ENCODE data around the gene FMNL2.

Gene FMNL2

DNA sequence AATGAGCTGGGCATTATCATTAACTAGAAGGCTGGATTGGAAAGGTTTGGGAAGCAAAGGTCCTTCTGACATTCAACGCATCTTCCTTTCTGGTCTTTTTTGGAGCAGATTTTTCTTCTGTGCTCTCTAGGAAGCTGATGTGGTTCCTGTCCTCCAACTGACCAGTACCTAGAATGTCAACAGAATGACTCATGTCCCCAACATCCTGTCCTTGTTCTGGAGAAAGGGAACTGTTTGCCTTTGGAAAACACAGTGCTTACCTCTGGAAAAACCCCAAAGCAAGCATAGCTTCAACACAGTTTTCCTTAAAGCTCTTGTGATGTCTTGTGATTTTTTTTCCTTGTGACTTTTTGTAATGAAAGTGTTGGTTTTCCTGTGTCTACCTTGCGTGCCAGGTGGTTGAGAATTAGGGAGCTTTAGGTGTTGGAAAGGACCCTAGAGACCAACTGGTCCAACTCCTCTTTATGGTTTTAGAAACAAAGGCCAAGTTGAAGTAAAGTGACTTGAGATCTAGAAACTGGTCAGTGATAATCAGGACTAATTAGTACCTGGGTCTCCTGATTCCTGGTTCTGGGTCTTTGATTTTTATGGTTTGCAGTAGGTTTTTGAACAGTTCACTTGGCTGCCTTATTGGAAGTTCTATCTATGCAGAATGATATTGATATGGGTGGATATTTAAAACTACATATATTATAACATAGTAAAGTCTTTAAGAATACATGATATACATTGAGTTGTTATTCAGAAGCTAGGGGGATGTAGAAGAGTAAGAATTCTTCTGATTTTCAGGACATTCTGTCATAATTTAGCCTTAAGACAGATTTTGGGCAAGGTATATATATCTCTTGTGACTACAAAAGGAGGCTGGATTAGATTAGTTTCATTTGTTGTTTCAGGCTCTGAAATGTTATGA, 70.5 kb downstream of the FMNL2 start:
- DNase-seq, result no peak

DNA sequence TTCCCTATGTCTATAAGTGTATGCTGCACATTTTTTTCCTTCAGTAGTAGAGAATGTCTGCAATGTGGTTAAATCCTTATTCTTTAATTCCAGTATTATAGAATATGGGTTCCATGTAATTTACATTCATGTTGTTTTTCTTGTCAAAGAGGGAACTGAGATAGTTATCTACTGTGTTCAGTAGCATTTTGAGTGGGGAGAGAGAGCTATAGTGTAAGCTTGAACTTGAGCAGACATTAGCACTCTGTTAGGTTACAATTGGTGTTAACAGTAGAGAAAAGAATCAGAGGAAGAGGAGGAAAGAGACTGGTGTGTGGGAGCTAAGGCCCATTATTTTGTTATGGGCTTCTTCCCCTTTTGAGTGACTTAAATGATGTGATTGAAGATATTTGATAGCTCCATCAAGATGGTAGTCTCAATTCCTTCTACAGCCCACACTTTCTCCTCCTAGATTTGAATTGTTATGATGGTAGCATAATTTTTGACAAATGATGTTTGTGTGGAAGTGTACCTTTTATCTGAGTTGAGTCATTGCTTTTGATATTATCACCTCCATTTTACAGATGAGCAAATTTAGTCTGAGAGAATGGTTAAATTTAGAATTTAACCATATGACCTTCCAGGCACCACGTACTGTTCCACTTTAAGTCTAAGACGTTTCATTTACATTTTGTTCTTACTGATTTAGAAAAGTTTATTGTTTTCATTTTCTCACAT, 71.3 kb downstream of the FMNL2 start:
- no peak for DNase-seq

DNA sequence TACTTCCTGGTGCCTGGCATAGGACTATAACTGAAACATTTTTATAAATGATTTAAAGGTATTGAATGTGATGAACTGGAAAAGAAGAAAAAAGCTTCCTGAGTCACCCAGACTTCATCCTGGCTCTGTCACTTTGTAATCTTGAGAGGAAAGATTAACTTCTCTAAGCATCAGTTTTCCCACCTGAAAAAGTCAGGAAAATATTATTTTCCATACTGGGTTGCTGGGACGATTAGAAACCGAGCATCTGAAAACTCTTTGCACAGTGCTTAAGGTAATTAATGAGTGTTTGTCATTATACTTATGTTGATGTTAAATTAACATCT, 71.8 kb downstream of the FMNL2 start:
- DNase-seq, result no peak

DNA sequence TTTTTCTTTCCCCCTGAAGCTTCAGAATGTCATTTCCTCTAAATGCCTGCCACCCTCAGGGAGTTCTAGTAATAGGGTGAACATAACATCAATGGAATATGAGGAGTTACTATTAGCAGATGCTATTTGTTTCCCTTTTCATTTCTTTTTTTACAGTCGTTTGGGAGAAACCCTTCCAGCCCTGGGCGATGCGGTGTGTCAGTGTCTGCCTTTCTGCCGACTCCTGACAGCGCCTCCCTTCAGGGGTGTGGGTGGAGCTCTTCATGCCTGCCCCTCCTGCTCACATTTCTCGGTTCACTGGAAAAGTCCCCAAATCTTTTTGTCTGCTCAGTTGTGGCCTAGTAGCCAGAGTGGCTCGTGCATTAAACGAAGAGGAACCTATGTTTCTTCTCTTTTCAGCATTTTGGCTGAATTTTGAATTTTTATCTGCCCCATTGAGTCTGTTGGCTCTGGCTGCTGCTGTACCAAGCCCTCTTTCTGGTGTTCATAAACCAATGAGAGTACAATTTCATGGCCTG, 72.3 kb downstream of the FMNL2 start:
- peak in 1 of 2 experiments; percentile 59 for DNase-seq

DNA sequence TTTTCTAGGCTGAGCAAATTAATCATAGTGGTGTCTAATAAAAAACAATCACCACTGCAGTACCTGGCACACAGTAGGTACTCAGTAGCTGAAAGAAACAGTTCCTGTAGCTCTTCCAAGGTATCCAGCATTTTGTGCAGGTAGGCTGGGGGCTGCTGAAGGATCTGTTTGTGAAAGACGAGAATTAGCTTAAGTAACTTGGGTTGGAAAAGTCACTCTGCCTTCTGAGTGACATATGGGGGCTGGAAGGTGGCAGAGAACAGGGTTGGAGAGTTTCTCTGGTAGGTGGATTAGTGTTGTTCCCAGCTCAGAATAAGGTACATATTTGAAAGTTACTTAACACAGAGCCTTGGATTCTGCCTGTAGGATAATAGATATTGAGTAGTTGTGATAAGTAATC, 72.8 kb downstream of the FMNL2 start:
- no peak for DNase-seq

DNA sequence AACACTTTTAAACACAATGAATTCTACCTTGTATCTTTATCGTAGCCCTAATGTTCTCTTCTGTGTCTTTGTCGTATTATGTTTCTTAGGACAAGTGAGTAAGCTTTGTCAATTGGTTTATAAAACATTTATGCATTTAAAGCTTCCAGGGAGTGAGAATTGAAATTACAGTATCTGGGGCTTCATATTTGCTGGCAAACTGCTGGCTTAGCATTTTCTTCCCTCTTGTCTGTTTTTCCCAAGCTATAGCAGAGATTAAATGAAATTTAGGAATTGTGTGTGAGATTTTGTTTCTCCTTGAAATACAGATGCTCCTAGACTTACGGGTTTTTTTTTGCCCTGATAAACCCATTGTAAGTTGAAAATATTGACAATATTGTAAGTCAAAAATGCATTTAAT, 73.3 kb downstream of the FMNL2 start:
- no peak for DNase-seq

DNA sequence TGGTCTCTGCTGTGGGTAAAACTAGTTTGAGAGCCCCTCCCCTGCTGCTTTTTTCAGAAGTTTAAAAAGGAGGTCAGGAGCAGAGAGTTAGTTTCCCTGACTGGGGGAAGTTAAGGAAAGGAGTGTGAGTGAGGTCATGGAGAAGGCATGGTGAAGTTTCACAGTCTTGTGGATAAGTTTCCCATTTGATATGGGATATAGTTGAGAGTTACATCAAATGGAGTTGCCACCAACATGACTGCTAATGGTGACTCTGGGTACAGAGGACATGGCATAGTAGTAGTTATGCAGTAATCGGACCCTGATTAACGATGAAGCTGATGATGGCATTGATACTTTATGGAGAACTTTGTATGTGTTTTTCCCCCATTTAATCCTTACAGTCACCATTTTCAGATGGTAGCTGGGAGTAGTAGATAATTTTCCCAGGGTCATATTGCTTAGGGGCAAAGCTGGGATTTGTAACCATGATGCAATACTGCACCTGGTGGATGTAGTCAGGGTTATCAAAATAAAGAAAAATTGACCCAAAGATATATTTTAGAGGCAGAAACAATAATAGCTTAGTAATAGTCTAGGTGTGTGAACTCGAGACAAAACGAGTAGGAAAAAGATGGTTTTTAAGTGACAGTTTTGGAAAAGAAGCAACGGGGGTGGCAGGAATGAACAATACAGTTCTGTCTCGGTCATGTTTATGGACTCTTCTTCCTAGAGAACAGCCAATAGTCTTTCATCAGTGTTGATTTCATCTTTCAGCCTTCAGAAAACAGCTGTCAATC, 74.6 kb downstream of the FMNL2 start:
- DNase-seq, result no peak

DNA sequence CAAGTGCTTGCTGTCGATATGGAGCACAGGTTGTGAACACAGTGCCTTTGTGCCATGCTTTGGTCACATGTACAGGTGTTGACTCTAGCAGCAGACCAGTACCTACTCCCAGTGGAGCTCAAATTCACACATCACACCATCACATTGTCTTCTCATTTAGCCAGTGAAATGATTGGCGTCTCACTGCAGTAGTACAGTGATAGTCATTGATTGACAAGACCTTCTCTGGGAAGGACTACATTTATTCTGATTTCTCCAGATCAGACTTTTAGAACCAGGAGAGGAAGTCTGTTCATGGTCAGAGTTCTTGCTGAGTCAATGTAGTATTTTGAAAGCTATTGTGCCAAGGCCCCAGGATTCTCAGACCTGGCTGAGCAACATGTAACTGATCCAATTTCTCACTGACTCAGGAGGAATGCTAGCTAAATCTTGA, 75.2 kb downstream of the FMNL2 start:
- no peak for DNase-seq

DNA sequence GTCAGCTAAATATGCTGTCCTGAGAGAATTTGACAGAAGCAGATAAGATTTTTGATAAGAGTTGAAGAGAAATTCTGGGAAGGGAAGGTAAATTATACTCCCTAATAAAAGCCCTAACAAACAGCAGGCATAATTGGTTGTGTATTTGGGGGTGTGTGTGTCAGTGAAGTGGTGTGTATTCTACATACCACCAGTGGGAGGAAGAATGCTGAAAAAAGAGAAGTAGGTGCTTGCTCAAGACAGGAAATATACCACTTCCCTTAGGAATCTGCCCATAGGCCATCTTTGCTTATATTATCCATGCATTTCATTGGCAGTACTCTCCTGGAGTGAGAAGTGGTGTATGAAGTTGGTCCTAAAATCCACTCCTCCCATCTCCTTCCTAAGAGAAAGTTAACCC, 76.2 kb downstream of the FMNL2 start:
- no peak for DNase-seq

DNA sequence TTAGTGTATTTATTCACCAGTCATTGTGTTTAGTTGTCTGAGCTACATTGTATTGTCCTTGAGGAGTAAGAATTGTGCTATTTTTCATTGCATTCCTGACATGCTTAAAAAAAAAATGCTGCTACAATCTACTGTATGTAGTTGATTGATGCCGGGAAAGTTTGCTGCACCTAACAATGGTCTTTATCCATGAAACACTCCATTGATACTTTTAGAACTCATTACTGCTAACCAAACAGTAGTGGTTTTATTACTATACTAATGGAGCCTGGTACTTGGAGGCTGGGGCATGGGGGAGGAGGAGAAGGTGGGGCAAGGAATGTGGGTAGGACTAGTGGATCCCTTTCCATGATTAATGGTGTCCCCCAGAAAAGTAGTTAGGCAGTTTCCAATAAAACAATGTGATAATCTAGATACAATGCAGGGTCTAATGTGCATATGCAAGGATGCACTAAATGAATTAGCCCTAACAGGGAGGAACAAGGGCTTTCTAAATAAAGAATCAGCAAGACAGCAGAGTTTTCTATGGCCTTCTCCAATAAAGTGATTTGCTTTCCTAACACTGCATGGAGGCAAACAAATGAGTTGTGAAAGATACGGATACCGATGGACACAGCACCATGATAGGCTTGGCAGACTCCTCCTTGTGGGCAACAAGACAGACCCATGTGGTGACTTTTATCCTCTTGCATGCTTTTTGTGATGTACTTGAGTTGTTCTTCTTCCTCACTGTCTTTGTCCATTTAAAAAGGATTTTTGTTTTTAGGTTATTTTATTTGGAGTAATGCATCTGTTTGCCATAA, 78.5 kb downstream of the FMNL2 start:
- no peak for DNase-seq

DNA sequence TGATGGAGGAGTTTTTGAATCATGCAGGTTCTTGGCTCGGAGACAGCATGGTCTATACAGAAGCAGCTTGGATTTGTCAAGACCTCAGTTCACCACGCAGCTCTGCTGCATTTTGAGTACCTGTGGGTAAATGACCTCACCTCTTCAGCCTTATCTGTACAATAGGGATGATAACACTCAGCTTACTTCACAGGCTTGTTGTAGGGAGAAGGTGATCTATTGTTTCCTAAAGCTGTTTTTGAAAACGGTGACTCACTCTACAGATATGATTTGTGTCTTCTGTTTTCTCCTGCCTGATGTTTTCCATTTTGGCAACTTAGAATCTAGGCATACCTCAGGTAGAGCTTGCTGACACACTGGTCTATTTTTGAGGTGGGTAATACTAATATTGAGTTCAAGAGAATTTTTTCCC, 80.3 kb downstream of the FMNL2 start:
- DNase-seq, result no peak

DNA sequence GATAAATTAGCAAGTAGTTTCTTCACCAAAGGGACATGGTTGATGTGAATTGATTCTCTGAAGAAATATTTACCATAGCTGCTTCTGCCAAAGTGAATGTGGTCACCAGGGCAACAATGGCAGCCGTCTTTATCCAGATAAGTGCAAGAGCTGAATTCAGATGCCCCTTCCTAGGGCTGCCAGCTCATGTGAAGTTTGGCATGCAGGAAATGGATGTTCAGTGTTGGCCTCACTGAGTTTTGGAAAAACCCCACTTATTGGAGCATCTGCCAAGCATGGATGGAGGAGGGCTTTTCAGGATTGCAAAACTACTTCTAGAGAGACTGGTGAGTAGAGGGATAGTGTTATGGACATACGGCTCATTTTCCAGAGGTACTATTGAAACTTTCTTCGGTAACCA, 80.8 kb downstream of the FMNL2 start:
- no peak for DNase-seq

DNA sequence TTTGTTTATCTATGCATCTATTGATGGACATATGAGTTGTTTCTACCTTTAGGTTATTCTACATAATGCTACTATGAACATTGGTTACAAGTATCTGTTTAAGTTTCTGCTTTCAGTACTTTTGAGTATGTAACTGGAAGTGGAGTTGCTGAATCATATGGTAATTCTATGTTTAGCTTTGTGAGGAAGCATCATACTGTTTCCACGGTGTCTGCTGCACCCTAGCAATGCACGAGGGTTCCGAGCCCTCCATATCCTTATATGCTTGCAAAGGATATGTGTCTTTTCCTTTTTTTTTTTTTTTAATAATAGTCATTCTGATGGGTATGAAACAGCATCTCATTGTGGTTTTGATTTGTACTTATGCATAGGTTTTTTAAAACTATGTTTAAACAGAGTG, 83.7 kb downstream of the FMNL2 start:
- no peak for DNase-seq

DNA sequence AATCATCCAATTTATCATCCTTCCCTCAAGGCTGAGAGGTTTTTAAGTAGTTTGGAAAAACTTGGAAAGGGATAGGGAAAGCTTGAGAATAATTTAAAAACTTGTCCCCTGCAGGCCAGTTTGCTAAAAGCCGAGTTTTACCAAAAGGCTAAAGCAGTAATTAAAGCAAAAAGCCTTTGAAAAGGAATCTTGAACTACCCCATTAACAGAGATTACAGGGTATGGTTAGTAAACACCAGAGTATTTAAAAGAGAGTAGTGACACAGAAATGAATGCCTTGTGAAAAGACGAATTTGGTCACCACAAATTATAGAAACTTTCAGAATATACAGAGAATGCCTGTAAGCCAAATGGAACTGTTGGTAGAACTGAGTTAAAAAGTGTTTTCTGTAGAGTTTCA, 85.0 kb downstream of the FMNL2 start:
- no peak for DNase-seq

DNA sequence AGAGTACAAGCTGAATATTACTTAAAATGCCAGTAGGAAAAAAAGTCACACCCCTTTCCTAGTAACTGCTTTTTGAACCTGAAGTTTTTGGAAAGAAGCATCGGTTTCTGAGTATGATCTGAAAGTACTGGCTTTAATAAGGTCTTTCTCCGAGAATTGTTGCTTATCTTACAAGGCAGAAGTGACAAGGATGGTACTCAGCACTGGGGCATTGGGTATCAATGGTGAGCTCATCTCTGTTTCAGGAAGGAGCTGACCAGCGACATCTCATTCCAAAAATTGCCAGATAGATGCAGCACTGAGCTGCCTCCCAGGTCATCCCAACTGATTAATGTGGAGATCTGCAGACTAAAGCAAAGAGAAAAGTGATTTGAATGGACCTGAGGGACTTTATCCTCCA, 85.4 kb downstream of the FMNL2 start:
- no peak for DNase-seq

DNA sequence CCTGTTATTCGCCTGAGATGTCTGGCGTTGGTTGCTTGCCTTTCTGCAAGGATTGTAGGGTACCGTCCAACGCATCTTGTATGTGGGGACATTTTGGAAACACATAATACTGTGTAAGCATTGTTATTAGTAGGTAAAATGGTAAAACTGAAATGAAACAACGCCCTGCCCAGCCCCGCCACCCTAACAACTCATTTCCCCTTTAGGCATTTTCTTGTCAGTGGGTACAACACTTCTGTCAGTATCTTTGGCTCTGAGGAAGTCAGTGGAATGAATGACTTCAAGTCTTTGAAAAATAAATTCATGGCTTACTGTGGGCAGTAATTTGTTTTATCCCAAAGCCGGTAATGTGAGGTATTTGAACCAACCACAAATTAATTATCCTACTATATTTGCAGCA, 86.0 kb downstream of the FMNL2 start:
- no peak for DNase-seq

DNA sequence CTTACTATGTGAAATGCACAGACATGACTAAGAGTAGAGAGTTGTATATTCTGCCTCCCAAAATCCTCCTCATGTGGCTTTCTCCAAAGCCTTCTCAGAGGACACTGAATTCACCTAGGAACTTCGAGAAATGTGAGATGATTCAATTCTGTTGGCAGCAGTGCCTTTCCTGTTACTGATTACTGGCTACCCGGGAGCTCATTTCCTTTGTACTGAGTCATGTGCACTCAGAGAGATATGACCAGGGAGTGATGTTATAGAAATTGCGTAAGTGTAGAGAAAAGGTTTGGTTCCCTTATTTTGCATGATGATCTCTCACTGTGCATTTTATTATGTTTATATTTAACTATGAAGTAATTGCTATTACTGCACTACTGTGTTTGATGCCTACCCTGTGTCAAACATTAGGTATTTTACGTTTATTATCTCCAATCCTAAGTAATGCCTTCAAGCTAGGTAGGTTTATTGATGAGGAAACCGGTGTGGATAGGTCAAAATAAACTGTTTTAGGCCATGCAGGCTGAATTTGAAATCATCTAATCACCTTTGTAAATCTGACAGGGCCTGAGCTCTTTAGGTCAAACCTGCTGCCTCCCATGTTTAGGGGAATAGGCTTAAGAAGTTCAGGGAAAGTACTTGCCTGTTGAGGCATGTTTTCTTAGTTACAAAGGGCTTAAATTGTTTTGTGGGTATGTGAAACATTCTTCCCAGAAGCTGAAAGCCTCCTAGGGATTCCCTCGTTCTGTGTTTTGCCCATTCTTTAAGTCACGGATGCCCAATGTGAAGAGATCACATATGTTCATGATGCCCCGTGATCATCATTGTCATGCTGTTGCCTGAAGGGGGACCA, 86.8 kb downstream of the FMNL2 start:
- DNase-seq, result peak in 1 of 2 experiments; percentile 12

DNA sequence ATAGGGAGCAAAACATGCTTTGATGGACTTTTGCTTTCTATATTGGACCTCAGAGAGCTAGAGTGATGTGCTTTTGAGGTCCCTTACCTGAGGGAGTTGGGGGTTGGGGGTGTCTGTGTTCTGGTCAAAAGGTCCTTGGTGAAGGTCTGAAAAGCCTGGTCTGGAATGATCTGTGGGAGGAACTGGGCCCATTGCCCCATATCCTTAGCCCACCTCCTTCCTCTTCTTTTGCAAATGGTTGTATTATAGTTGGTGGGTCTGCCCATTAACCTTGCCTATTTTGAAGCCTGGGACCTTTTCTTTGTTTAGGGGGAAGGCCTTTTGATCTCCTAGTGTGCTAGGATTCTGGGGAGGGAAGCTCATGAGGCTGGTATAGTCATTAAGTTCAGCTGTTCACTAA, 88.7 kb downstream of the FMNL2 start:
- no peak for DNase-seq

DNA sequence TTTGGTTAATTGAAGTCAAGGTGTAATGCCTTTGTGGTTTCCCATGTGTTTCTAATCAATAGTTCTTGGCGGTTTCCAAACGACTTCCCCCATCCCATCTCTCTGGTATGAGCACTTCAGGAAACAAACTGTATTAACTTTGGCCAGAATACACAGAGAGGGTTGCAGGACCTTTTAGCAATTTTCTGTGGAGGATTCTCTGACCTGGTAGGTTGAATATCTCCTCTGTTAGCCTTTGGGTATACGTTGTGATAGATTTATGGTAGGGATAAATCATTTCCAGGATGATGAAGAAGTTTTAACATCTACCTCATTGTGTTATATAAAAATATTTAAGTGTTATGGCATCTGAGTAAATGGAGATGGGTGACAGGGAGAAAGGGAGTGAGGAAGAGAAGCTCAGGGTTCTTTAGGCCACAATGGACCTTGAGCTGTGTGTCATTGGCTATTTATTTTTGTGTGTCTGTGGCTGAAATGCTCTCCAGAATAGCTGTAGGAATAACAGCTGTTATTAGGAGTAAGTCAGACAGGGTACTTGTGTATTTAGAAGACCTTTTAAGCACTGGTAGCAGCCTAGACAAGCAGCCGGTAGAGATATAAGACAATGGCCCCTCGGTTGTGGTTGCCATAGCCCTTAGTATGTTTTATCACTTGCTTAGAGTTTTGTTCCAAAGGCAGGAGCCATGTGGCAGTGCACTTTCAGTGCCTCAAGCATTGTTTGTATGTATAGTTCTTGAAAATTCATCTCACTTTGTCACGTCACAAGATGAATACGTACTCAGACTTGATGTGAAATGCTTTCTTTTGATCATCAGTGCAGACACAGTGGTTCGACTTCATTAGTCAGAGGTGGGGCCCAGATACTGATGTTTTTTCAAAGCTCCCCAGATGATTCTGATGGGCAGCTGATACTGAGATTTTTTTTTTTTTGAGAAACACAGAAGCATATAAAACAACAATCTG, 91.1 kb downstream of the FMNL2 start:
- no peak for DNase-seq

DNA sequence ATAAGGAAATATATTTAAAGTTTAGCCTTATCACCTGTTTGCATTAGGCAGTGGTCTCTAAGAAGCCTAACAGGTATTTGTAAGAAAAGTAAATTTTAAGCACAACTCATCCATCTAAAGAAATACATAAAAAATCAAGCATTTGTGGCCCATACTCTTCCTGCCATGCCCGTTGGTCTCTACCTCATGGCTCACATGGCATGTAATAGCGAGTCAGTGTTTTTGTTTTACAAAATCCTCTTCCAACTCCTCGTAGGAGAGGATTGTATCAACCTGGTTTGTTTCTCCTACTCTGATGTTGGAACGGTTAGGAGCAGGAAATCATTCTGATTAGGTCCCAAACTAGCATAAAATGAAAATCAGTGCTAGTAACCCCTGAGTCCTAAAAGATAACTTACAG, 91.8 kb downstream of the FMNL2 start:
- DNase-seq, result no peak

Measured in cerebellar nuclear complex (tissue), 1 donor.